HG02571 (cell line): Measurements from ENCODE around the gene PRDX5.

ENCODE experiments used
- ATAC-seq: cut with Tn5 transposase; IDR thresholded peaks from one replicate; pipeline ENCODE4 v1.9.1; 2021; ENCODE audit warnings: mild to moderate bottlenecking, moderate library complexity; ENCODE audit not compliant: unreplicated experiment

Gene PRDX5

DNA sequence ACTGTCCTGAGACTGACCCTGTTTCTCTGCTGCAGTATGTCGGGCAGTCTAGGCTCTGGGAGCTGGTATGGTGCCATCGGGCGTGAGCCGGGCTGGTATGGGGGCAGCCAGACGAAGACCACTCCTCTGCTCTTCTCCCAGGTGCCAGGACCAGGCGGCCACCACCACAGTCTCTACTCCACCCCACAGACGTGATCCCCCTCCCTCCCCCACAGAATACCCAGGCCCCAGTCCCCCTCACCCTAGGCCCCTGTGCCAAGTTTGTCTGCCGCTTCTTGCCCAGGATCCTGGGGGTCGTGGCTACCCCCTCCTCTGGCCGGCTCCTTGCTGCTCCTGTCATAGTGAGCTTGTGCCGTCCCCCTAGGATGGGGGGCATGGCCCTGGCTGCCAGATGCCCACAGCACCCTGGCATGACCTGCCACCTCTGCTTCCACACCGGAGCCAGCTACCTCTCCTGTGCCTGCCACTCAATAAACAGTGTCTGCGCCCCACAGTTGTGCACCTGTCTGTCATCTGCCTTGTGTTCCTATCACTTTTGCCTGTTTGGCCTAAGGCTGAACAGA is 28.8 kb upstream of the PRDX5 start:
- ATAC-seq, result no peak

DNA sequence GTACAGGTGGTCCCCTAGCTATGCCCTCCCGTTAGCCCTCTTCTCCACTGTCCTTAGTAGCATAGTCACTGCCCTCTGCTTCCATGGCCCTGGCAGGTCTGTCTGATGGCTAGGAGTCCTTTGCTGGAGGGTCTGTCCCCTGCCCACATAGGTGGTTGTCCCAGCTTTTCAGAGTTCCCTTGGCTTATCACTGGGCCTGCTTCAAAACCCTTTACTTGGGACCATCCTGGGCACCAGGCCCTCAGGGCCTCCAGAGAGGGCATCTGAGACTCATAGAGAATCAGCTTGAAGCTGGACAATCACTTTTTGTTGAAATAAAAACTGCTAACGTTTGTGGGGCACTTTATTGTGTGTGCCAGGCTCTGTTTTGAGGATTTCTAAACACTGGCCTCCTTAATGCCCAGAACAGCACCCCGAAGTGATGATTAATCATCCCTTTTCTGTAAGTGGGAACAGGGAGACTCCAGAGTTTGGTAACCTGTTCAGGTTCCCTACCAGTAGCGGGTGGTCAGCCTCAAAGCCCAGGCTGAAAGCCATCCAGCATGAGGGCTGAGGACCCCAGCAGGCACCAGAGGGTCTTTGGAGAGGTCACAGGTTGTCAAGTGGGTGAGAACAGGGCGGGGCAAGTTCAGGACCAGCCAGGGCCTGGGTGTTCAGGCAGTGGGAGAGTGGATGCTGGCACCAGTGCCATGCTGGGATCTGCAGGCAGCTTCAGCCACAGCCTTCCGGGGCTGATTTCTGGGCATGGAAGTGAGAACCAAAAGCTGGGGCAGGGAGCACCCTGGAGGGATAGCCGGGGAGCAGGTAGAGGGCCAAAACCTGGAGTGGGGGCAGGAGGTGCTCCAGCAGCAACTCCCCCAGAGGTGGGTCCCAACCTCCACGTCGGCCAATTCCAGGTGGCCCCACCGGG is 27.3 kb upstream of the PRDX5 start:
- ATAC-seq, result no peak

DNA sequence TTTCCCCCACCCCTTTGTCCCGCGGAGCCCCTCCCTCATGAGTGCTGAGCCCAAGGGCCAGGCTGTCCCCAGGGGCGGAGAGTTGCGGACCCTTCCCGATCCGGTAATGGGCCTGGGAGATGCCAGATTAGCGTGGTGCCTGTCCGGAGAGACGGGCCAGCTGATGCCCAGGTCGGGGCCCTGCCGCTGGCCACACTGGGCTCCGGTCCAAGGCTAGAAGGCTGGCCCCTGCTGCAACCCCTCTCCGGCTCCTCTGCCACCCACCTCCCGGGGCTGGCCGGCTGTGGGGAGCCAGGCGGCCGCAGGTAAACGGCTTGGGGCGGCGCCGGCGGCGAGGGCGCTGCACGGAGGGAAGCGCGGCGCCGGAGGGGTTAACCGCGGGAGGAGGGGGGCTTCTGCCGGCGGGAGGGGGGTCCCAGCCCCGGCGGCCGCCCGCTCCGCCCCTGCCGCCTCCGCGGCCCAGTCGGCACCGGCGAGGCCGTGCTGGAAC is 26.6 kb upstream of the PRDX5 start, which contains the start of gene KCNK4:
Gene KCNK4, plus strand, starts transcription at position 41 of the 490 bp plus-strand sequence. CDS start 1,717 bp downstream, outside the sequence.
- no peak for ATAC-seq

DNA sequence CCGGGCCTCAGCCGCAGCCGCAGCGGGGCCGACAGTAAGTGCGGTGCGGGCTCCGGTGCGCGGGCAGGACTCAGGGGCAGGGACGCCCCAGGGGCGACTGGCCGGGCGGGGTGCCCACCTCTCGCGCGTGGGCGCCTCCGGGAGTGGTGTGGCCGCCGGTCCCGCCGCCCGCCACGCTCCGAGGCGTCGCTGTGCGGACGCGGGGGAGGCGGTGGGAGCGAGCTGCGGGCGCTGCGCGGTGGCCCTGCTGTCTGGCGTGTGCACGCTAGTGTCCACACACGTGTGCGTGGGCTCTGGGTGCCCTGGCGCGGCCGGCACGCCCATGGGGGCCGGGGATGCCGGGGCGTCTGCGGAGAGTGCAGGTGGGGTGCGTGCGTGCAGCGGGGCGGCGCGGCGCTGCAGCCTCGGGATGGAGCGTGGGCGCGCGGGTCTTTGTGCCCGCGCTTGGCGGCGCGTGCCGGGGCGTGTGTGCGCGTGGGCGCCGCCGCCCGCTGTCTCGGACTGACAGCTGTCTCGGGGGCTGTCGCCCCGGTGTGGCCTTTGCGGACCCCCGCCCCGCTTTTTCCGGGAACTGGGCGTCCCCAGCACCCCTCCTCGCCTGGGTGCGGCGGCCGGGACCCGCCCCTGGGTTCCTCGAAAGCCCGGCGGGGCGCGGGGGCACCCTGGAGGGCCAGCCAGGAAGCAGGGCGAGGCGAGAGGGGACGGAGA is 26.0 kb upstream of the PRDX5 start:
- no peak for ATAC-seq

DNA sequence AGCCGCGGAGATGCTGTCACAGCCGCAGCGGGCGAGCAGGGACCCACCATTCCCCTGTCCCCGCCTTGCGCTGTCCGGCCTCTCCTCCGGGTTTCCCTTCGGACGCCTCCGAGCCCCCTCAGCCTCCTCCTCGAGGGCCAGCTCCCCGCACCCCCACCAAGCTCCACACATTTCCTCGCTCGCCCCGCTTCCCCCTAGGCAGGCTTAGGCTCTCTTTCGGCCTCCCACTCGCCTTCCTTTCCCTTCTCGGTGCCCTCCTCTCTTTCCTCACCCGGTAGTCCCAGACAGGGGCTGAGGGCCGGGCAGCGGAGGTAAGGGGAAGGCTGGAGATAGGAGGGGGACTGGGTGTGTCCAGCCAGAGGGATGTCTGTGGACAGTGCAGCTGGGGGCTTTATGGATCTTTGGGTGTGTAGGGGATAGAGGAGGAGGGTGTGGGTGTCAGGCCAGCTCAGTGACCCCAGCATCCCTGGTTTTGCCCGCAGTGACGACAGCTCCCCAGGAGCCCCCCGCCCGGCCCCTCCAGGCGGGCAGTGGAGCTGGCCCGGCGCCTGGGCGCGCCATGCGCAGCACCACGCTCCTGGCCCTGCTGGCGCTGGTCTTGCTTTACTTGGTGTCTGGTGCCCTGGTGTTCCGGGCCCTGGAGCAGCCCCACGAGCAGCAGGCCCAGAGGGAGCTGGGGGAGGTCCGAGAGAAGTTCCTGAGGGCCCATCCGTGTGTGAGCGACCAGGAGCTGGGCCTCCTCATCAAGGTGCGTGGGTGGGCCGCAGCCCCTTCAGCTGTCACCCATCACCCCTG is 25.3 kb upstream of the PRDX5 start:
- no peak for ATAC-seq

DNA sequence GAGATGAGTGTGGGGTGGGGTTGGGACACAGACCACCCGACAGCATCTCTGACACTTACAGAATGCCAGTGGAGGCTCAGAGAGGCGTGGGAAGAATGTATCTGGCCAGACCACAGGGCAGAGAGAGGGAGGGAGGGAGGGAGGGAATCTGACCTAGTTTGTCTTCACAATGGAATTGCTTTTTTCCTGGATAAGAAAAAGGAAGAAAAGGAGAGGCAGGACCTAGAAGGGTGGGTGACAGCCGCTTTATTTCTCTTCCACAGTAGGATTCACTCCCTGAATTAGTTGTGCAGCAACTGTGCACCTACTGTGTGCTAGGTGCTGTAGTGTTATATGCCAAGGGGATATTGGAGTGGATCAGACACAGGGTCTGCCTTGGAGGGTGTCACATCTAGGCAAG is 23.1 kb upstream of the PRDX5 start:
- no peak for ATAC-seq

- ATAC-seq, result no peak
Observed at GRCh38 chr11:64295760-64296159, 22.2 kb upstream of the PRDX5 start.

DNA sequence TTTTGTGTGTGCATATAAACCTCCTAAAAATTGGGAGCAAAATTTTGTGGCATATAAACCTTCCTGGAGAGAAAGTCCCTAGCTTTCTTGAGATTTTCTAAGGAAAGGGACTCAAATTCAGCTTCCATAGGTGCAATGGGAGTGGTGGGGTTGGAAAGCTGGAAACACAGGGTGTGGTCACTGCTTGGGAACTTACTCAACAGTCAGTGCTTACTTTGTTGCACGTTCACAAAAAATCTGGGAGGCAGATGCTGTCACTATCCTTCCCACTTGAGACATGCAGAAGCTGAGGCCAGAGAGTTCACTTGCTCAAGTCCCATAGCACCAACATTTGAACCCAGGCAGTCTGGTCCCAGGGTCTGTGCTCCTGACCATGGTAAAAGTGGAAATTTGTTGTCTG is 21.7 kb upstream of the PRDX5 start:
- ATAC-seq, result no peak

- ATAC-seq, result no peak
Observed at GRCh38 chr11:64296830-64297698, 20.9 kb upstream of the PRDX5 start.

GRCh38 chr11:64297699-64298358 is 20.1 kb upstream of the PRDX5 start:
- no peak for ATAC-seq

GRCh38 chr11:64298966-64299846 is 18.7 kb upstream of the PRDX5 start:
- no peak for ATAC-seq

- no peak for ATAC-seq
Observed at GRCh38 chr11:64299847-64300648, 17.9 kb upstream of the PRDX5 start, which contains the start of gene CATSPERZ. Gene CATSPERZ, plus strand, starts transcription at chr11:64300358. Its CDS starts 53 bp downstream, at chr11:64300411.

DNA sequence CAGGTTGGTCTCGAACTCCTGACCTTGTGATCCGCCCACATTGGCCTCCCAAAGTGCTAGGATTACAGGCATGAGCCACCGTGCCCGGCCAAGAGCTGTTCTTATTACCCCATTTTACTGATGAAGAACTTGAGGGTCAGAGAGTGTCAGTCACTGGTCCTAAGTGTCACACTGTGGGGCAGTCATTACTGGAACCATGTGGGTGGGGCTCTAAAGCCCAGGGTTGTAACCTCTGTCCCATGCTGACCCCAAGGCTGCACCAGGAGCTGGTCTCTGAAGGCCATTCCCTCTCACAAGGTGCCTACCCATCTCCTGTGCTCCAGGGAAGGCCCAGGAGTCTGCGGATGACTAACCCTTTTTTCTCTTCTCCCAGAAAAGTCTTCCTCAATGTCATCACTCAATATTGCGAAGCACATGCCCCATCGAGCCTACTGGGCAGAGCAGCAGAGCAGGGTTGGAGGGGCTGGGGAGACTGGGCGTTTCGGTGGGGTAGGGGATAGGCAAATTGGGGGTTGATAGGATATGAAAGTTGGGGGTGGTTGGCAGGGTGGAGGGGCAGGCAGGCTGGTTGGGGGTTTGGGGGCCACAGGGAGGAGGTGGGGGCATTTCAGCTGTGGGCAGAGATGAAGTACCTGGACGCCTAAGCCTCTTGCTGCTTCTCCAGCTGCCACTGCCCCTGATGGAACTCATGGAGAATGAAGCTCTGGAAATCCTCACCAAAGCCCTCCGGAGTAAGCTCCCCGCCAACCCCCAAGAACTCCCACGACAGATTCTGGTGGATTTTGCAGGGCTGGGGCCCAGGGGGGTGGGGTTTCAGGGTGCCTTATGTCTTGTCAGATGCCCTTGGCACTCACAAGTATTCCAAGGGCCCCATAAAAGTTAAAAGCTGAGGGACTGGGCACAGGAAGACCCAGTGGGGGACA is 14.6 kb upstream of the PRDX5 start:
- no peak for ATAC-seq

DNA sequence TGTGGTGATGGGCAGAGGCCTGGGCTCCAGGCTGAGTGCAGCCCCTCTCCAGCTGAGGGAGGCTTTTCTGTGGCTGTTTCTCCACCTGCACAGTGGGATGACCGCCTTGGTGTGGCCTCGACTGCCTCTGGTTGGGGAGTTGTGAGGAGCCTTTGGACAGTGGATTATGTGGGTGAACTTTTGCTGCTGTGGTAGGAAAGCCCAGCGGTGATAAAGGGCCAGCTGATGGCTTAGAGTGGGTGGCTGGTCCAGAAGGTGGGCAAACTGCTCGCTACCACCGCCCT is 13.9 kb upstream of the PRDX5 start:
- no peak for ATAC-seq

- ATAC-seq, result peak; percentile 16
Observed at GRCh38 chr11:64304316-64305072, 13.4 kb upstream of the PRDX5 start.
